ENCODE data around the gene POLA1.

The POLA1 gene

GRCh38 chrX:25011589-25012432 lies 318.1 kb downstream of the POLA1 start:
- TF ChIP-seq HOXC10 (CRISPR knock-in tag; IDR thresholded peaks at IDR 0.05) (0 out of 2 replicates have a peak, but pooled peaks have one; percentile 3), ZNF639 (tag by site-specific recombination; IDR thresholded peaks at IDR 0.05) (no peak)
- Histone ChIP-seq H3K27ac (ENCODE audit: extremely low read depth, low read depth, low read length) (no peak overlapping the region), H3K36me3 (ENCODE audit: control insufficient read depth in 2 of 2, insufficient read depth in 1 of 2, low read length in 2 of 2) (no peaks in the 10 kb centered on the region), H3K4me1 (ENCODE audit: control insufficient read depth, insufficient read depth, low read length) (no peaks in the 10 kb centered on the region), H3K9me3 (ENCODE audit: control insufficient read depth, insufficient read depth, low read depth, low read length) (no peaks in the 10 kb centered on the region), H3K4me3 (ENCODE audit: low read depth, low read length) (no peak overlapping the region)
- ChIA-PET CTCF (no interaction called here), POLR2A (no interaction called here)

- TF ChIP-seq ZFP41 (tag by site-specific recombination; IDR thresholded peaks at IDR 0.05; ENCODE audit: borderline replicate concordance) (no peak), ZNF692 (tag by site-specific recombination; IDR thresholded peaks at IDR 0.05) (no peak), ZBTB1 (tag by site-specific recombination; IDR thresholded peaks at IDR 0.05) (no peak), KLF10 (tag by site-specific recombination; IDR thresholded peaks at IDR 0.05) (no peak), ZNF580 (tag by site-specific recombination; IDR thresholded peaks at IDR 0.05) (no peak), ZBTB7A (tag by site-specific recombination; IDR thresholded peaks at IDR 0.05; ENCODE audit: low read depth) (no peak), ZSCAN23 (tag by site-specific recombination; IDR thresholded peaks at IDR 0.05) (no peak), YY2 (tag by site-specific recombination; IDR thresholded peaks at IDR 0.05) (no peak)
- CTCF ChIA-PET = interaction anchor here (0.9 to 1.2 kb wide), 2 partner anchors 9 to 131 kb away, joined by 3 to 4 read pairs; no protein-coding TSS in a partner anchor
- H3K27ac ChIP-seq (ENCODE audit: extremely low read depth, low read depth, low read length) = no peak overlapping the region
- no peaks in the 10 kb centered on the region for H3K9me3 ChIP-seq (ENCODE audit: control insufficient read depth, insufficient read depth, low read depth, low read length)
- H3K36me3 ChIP-seq (ENCODE audit: control insufficient read depth in 2 of 2, insufficient read depth in 1 of 2, low read length in 2 of 2) = no peaks in the 10 kb centered on the region
- H3K4me3 ChIP-seq (ENCODE audit: low read depth, low read length) = no peak overlapping the region
- H3K4me1 ChIP-seq (ENCODE audit: control insufficient read depth, insufficient read depth, low read length) = no peaks in the 10 kb centered on the region
- POLR2A ChIA-PET = interaction anchor here (1.0 kb wide), 1 partner anchor 134 kb away, joined by 5 read pairs; no protein-coding TSS in a partner anchor
Observed at GRCh38 chrX:25012433-25012735, 318.7 kb downstream of the POLA1 start.

GRCh38 chrX:25012793-25013631 lies 319.3 kb downstream of the POLA1 start:
- Histone ChIP-seq H3K4me1 (ENCODE audit: control insufficient read depth, insufficient read depth, low read length) (0 out of 2 replicates have a peak, but pooled peaks cover 6% of the 10 kb centered on the region), H3K27ac (ENCODE audit: extremely low read depth, low read depth, low read length) (peak overlapping the region; percentile 46; the same call in 1 of the 2 replicates), H3K4me3 (ENCODE audit: low read depth, low read length) (peak overlapping the region; percentile 34), H3K9me3 (ENCODE audit: control insufficient read depth, insufficient read depth, low read depth, low read length) (no peaks in the 10 kb centered on the region), H3K36me3 (ENCODE audit: control insufficient read depth in 2 of 2, insufficient read depth in 1 of 2, low read length in 2 of 2) (no peaks in the 10 kb centered on the region)
- ChIA-PET CTCF (interaction anchor here (0.7 to 1.2 kb wide), 3 partner anchors 9 to 131 kb away, joined by 3 to 4 read pairs (median 3); no protein-coding TSS in a partner anchor), POLR2A (interaction anchor here (1.0 kb wide), 1 partner anchor 134 kb away, joined by 5 read pairs; no protein-coding TSS in a partner anchor)
- TF ChIP-seq KLF8 (tag by site-specific recombination; IDR thresholded peaks at IDR 0.05) (no peak), ZNF202 (tag by site-specific recombination; IDR thresholded peaks at IDR 0.05; ENCODE audit: borderline replicate concordance) (peak; percentile 57; the same call in 1 of the 2 replicates), ZNF157 (tag by site-specific recombination; IDR thresholded peaks at IDR 0.05) (no peak), ZNF513 (tag by site-specific recombination; IDR thresholded peaks at IDR 0.05) (peak; percentile 60; the same call in 1 of the 2 replicates)
